ENCODE results near the gene NKAIN4.
A peak's percentile ranks its signal among the peaks of the same experiment; 100 is the strongest.

Gene NKAIN4

DNA sequence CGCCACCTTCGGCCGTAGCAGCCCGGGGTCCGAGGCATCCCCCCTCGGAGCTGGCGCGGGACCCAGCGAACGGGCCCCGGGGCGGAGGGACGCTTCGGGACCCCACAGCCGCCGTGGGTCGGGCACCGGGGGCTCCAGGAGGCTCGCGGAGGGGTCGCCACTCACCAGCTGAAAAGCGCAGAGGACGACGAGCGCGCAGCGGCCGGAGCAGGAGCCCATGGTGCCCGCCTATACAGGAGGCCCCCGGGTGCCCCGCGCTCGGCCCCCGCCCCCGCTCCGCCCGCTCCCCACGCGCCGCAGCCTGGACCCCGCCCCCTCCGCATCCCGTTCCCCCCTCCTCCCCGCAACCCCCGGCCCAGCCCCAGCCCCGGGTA lies at the start of gene NKAIN4:
NKAIN4 (minus strand) TSS at position 232 of the 374 bp plus-strand sequence; CDS start at position 219, 13 bp downstream.
- Histone ChIP-seq H3K27ac (ENCODE audit: low read depth, low read length) (no peak within 1 kb of the TSS), H3K79me2 (ENCODE audit: control insufficient read depth, insufficient read depth, low read length, unreplicated experiment) (no peaks in the 10 kb centered on the region), H3K4me3 (ENCODE audit: low read depth, low read length) (peak within 1 kb of the TSS; percentile 63), H3K36me3 (ENCODE audit: insufficient read depth, low read length) (no peaks in the 10 kb centered on the region), H2AFZ (ENCODE audit: low read length, unreplicated experiment) (peak within 1 kb of the TSS; percentile 14), H3K4me1 (ENCODE audit: control insufficient read depth, insufficient read depth, low read length, unreplicated experiment) (no peaks in the 10 kb centered on the region), H3K27me3 (ENCODE audit: insufficient read depth, low read length) (peaks cover 48% of the 10 kb centered on the region)

DNA sequence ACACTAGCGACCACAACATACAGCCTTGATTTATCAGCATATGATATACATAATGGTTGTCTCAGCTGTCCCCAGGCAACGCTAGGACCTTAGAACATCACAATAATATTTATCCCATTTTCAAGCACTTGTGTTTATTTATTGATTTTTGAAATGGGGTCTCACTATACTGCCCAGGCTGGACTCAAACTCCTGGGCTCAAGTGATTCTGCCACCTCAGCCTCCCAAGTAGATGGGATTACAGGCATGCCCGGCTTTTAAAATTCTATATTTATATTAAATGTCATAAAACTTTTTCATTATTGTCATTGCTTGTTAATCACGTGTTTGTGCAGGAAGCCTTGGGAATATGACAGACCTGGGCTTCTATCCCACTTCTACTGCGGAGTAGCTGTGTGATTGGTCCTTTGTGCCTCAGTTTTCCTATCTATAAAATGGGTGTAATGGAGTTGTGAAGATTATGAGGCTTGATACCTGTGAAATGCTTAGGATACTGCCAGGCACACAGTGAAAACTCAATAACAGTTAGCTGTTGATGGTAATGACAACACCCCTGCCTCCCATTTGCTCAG lies 48.9 kb upstream of the NKAIN4 start:
- no peaks in the 10 kb centered on the region for H3K36me3 ChIP-seq (ENCODE audit: insufficient read depth, low read length)
- no peaks in the 10 kb centered on the region for H3K4me1 ChIP-seq (ENCODE audit: control insufficient read depth, insufficient read depth, low read length, unreplicated experiment)
- no peaks in the 10 kb centered on the region for H3K79me2 ChIP-seq (ENCODE audit: control insufficient read depth, insufficient read depth, low read length, unreplicated experiment)
- peaks cover 22% of the 10 kb centered on the region for H3K27me3 ChIP-seq (ENCODE audit: insufficient read depth, low read length)
- no peak overlapping the region for H3K4me3 ChIP-seq (ENCODE audit: low read depth, low read length)
- no peak overlapping the region for H2AFZ ChIP-seq (ENCODE audit: low read length, unreplicated experiment)
- H3K27ac ChIP-seq (ENCODE audit: low read depth, low read length), result no peak overlapping the region

DNA sequence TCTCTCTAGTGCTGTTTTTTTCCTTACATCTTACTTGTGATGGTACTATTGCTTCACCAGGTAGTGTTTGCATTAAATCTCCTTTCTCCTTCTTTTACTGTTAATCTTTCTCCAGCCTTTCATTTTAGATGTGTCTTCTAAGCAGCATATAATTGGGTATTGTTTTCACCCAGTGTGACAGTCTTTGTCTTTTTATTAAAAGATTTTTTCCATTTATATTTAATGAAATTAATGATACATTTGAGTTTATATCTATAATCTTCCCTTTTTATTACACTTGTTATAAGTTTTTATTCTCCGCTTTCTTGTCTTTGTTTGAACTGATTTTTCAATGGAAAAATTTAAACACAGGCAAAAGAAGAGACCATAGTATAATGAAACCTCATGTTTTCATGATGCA lies 47.4 kb upstream of the NKAIN4 start:
- Histone ChIP-seq H3K4me3 (ENCODE audit: low read depth, low read length) (no peak overlapping the region), H3K27me3 (ENCODE audit: insufficient read depth, low read length) (peaks cover 27% of the 10 kb centered on the region), H3K4me1 (ENCODE audit: control insufficient read depth, insufficient read depth, low read length, unreplicated experiment) (no peaks in the 10 kb centered on the region), H3K36me3 (ENCODE audit: insufficient read depth, low read length) (no peaks in the 10 kb centered on the region), H2AFZ (ENCODE audit: low read length, unreplicated experiment) (no peak overlapping the region), H3K79me2 (ENCODE audit: control insufficient read depth, insufficient read depth, low read length, unreplicated experiment) (no peaks in the 10 kb centered on the region), H3K27ac (ENCODE audit: low read depth, low read length) (no peak overlapping the region)

DNA sequence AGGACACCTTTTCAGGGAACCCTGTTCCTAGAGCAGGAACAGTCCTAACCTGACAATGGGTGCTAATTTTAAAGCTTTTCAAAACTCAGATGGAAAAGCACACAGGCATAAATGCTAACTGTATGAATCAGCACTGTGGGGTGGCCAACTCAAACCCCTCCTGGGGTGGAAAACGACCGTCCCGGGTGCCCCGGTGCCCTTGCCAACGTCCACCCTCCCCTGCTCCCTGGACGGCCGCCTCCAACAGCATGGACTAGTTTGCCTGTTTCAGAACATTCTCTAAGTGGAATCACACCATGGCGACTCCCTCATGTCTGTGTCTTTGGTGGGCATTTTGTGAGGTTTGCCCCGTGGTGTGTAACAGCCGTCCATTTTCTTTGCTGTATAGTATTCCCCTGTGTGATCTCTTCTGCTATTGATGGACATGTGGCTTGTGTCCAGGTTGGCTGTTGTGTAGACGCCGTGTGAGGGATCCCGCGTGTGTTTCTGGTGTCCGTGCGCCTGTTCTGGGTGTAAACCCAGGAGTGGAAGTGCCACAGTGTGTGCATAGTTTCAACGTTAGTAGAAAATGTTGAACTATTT lies 44.6 kb upstream of the NKAIN4 start:
- H3K4me3 ChIP-seq (ENCODE audit: low read depth, low read length), result no peak overlapping the region
- no peak overlapping the region for H2AFZ ChIP-seq (ENCODE audit: low read length, unreplicated experiment)
- no peaks in the 10 kb centered on the region for H3K4me1 ChIP-seq (ENCODE audit: control insufficient read depth, insufficient read depth, low read length, unreplicated experiment)
- H3K36me3 ChIP-seq (ENCODE audit: insufficient read depth, low read length), result no peaks in the 10 kb centered on the region
- peaks cover 50% of the 10 kb centered on the region for H3K27me3 ChIP-seq (ENCODE audit: insufficient read depth, low read length)
- H3K79me2 ChIP-seq (ENCODE audit: control insufficient read depth, insufficient read depth, low read length, unreplicated experiment), result no peaks in the 10 kb centered on the region
- no peak overlapping the region for H3K27ac ChIP-seq (ENCODE audit: low read depth, low read length)

DNA sequence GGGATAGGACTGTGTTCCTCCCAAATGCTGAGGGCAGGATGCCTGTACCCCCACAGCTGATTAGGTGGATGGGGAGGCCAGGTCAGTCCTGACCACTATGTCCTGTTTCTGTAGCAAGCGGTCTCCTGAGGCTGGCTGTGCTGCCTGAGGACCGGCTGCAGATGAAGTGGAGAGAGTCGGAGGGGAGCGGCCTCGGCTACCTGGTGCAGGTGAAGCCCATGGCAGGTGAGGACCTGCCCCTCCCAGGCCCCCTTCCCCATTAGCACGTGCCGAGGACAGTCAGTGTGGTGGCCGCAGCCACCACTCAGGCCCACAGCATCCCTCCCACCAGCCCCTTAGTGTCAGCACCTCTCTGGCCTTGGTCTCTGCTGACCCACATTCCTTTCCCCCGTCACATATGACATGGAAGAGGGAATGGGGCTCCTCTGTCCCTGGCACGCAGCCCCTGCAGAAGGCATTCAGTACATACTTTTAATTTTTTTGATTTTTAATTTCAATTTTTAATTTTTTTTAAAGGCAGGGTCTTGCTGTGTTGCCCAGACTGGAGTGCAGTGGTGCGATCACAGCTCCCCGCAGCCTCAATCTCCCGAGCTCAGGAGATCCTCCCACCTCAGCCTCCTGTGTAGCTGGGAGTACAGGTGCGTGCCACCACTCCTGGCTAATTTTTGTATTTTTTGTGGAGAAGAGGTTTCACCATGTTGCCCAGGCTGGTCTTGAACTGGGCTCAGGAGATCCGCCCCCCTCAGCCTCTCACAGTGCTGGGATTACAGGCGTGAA lies 43.7 kb upstream of the NKAIN4 start:
- H3K27ac ChIP-seq (ENCODE audit: low read depth, low read length), result no peak overlapping the region
- H3K4me1 ChIP-seq (ENCODE audit: control insufficient read depth, insufficient read depth, low read length, unreplicated experiment), result no peaks in the 10 kb centered on the region
- peaks cover 50% of the 10 kb centered on the region for H3K27me3 ChIP-seq (ENCODE audit: insufficient read depth, low read length)
- H3K79me2 ChIP-seq (ENCODE audit: control insufficient read depth, insufficient read depth, low read length, unreplicated experiment), result no peaks in the 10 kb centered on the region
- no peak overlapping the region for H3K4me3 ChIP-seq (ENCODE audit: low read depth, low read length)
- H2AFZ ChIP-seq (ENCODE audit: low read length, unreplicated experiment), result no peak overlapping the region
- H3K36me3 ChIP-seq (ENCODE audit: insufficient read depth, low read length), result no peaks in the 10 kb centered on the region

DNA sequence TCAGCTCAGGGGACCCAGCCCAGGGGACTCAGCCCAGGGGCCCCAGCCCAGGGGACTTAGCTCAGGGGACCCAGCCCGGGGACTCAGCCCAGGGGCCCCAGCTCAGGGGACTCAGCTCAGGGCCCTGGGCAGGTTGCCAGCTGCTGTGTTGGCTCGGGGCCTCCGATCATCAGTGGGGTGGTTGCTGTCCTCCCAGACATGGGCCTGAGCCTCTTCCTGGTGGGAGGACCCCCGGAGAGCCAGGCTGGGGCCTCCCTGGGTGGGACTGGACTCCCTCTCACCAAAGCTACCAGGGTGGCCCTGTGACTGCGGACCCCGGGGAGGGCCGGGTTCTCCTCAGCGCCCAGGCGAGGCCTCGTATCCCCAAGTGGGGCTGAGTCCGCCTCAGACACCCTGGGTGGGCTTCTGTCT lies 43.1 kb upstream of the NKAIN4 start:
- no peaks in the 10 kb centered on the region for H3K4me1 ChIP-seq (ENCODE audit: control insufficient read depth, insufficient read depth, low read length, unreplicated experiment)
- no peaks in the 10 kb centered on the region for H3K79me2 ChIP-seq (ENCODE audit: control insufficient read depth, insufficient read depth, low read length, unreplicated experiment)
- H3K27ac ChIP-seq (ENCODE audit: low read depth, low read length), result no peak overlapping the region
- H3K4me3 ChIP-seq (ENCODE audit: low read depth, low read length), result no peak overlapping the region
- no peak overlapping the region for H2AFZ ChIP-seq (ENCODE audit: low read length, unreplicated experiment)
- no peaks in the 10 kb centered on the region for H3K36me3 ChIP-seq (ENCODE audit: insufficient read depth, low read length)
- peaks cover 50% of the 10 kb centered on the region for H3K27me3 ChIP-seq (ENCODE audit: insufficient read depth, low read length)

DNA sequence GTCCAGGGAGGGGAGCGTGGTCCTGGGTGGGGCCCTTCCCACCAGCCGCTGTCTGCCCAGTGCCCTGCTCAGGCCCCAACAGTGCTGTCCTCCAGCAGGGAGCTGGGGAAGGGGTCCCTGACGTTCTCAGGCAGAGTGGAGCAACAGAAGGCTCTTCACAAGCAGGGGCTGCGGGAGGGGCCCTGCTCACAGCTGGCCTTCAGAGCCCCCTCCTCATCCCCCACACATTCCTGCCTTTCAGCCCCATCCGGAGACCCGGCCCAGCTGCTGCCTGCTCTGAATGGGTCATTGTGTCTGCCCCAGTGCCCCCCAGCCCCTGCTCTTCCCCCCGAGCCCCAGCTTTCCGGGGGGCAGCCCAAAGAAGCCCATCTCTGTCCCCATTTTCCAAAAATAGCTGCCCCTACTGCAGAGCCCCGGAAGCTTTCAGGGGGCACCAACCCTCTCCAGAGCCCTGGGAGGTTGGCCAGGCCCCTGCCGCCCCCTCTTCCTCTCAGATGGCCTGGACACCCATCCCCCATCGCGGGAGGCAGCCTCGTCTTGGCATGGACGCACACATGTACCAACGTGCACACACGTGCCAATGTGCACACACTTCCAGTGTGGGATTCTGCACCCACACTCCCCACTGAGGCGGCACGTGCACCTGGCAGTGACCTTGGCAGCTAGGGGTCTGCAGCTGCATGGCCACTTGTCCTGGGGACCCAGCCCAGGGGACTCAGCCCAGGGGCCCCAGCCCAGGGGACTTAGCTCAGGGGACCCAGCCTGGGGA lies 42.5 kb upstream of the NKAIN4 start:
- Histone ChIP-seq H2AFZ (ENCODE audit: low read length, unreplicated experiment) (no peak overlapping the region), H3K27ac (ENCODE audit: low read depth, low read length) (no peak overlapping the region), H3K27me3 (ENCODE audit: insufficient read depth, low read length) (peaks cover 50% of the 10 kb centered on the region), H3K4me3 (ENCODE audit: low read depth, low read length) (no peak overlapping the region), H3K36me3 (ENCODE audit: insufficient read depth, low read length) (no peaks in the 10 kb centered on the region), H3K79me2 (ENCODE audit: control insufficient read depth, insufficient read depth, low read length, unreplicated experiment) (no peaks in the 10 kb centered on the region), H3K4me1 (ENCODE audit: control insufficient read depth, insufficient read depth, low read length, unreplicated experiment) (no peaks in the 10 kb centered on the region)

DNA sequence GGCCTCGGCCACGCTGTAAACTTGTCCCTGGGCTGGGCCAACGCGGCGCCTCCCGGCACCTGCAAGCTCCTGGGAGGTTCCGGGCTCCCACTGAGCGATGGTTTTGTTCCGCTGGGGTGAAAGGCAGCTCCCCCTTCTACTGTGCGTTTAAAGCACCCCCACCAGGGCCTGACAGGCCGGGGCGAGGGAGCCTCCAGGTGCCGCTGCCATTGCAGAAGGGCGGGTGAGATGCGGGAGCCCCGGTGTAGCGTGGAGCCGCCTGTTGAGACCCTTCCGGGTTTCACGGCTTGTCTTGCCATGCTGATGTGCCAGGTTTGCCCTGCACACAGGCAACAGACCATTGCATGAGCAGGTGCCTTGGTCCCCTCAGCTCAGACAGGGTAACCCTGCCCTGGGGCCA lies 41.6 kb upstream of the NKAIN4 start:
- no peaks in the 10 kb centered on the region for H3K36me3 ChIP-seq (ENCODE audit: insufficient read depth, low read length)
- no peak overlapping the region for H3K27ac ChIP-seq (ENCODE audit: low read depth, low read length)
- no peak overlapping the region for H2AFZ ChIP-seq (ENCODE audit: low read length, unreplicated experiment)
- H3K79me2 ChIP-seq (ENCODE audit: control insufficient read depth, insufficient read depth, low read length, unreplicated experiment), result no peaks in the 10 kb centered on the region
- H3K4me3 ChIP-seq (ENCODE audit: low read depth, low read length), result no peak overlapping the region
- H3K4me1 ChIP-seq (ENCODE audit: control insufficient read depth, insufficient read depth, low read length, unreplicated experiment), result no peaks in the 10 kb centered on the region
- peaks cover 46% of the 10 kb centered on the region for H3K27me3 ChIP-seq (ENCODE audit: insufficient read depth, low read length)

DNA sequence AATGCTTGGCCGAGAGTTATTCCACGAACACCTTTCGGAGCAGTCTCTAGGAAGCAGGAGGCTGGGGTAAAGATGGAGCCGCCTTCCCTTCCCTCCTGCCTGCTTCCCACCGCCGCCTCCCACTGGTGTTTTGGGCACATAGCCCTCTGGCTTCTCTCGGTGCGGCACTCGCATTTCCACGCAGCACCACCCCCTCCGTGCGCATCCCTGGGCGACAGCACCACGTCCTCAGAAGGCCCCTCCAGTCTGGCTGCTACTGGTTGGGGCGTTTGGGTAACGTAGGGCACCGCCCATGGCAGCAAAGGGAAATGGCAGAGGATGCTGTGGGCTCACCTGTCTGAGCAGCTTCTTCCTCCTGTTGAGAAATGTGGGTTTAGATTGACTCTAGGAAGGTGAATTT lies 41.2 kb upstream of the NKAIN4 start:
- no peak overlapping the region for H3K27ac ChIP-seq (ENCODE audit: low read depth, low read length)
- H3K4me1 ChIP-seq (ENCODE audit: control insufficient read depth, insufficient read depth, low read length, unreplicated experiment), result no peaks in the 10 kb centered on the region
- H3K27me3 ChIP-seq (ENCODE audit: insufficient read depth, low read length), result peaks cover 46% of the 10 kb centered on the region
- no peak overlapping the region for H3K4me3 ChIP-seq (ENCODE audit: low read depth, low read length)
- no peaks in the 10 kb centered on the region for H3K36me3 ChIP-seq (ENCODE audit: insufficient read depth, low read length)
- no peaks in the 10 kb centered on the region for H3K79me2 ChIP-seq (ENCODE audit: control insufficient read depth, insufficient read depth, low read length, unreplicated experiment)
- no peak overlapping the region for H2AFZ ChIP-seq (ENCODE audit: low read length, unreplicated experiment)

DNA sequence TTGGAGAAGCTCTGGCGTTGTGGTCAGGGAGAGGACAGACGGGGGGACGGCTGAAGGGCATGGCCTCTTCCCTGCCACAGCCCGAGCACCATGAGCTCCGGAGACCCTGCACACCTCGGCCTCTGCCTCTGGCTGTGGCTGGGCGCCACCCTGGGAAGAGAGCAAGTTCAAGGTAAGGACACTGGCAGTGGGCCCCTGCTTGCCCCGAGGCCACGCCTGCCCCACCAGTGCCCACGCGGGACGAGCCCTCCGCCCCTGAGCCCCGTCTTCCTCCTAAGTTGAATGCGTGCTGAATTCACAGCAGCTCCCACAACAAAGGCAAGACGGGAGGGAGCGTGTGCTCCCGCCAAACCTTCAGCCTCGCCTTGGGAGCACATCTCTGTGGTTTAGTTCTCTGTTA lies 40.8 kb upstream of the NKAIN4 start:
- Histone ChIP-seq H3K36me3 (ENCODE audit: insufficient read depth, low read length) (no peaks in the 10 kb centered on the region), H3K79me2 (ENCODE audit: control insufficient read depth, insufficient read depth, low read length, unreplicated experiment) (no peaks in the 10 kb centered on the region), H3K27me3 (ENCODE audit: insufficient read depth, low read length) (peaks cover 46% of the 10 kb centered on the region), H2AFZ (ENCODE audit: low read length, unreplicated experiment) (no peak overlapping the region), H3K4me1 (ENCODE audit: control insufficient read depth, insufficient read depth, low read length, unreplicated experiment) (no peaks in the 10 kb centered on the region), H3K4me3 (ENCODE audit: low read depth, low read length) (no peak overlapping the region), H3K27ac (ENCODE audit: low read depth, low read length) (no peak overlapping the region)

Data from ACC112 (cell line).